Sigmoid colon (tissue), 4 donors: ENCODE data around the gene PDE5A.

Source experiments
- CTCF ChIP-seq, 4 experiments: fragments of 450-650 bp in 3 of 4; fragments of 200-600 bp in 1 of 4; IDR thresholded peaks; one replicate each; pipeline ENCODE4 v1.5.1; 2016 to 2019; ENCODE audit warnings: antibody characterized with exemption in 4 of 4, mild to moderate bottlenecking in 3 of 4, moderate library complexity in 2 of 4
- POLR2AphosphoS5 ChIP-seq, 4 donors: sonication (generic); formaldehyde crosslinking; IDR thresholded peaks; one replicate each; pipeline ENCODE4 v1.6.1; 2017; ENCODE audit warnings: antibody characterized with exemption in 4 of 4

- TF ChIP-seq CTCF (IDR thresholded peaks at IDR 0.05) = peak in 1 of 4 experiments; percentile 0
- TF ChIP-seq POLR2AphosphoS5 (IDR thresholded peaks at IDR 0.05) = no peak
Measured at GRCh38 chr4:119629142-119629471, 503 bp upstream of the PDE5A start.
